Cortex of kidney (tissue), 1 donor: ENCODE measurements around the gene TCF7.

Experiments used
- DNase-seq: peaks from one replicate; lab custom pipeline; 2025; lab: John Stamatoyannopoulos, UW

Gene TCF7

DNA sequence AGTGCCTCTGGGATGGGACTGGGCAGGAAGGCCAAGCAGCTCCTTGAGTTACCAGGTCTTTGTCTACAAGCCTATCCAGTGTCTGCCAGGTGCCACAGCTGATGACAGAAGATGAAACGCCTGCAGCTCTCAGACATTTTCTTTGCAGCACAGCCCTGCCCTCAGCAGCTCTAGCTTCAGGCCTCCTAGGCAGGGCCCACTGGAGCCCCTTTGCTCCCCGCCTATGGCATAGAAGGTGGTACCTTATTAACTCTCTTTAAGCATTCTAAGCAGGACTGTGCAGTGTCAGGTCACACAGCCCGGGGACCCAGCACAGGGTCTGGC is 63.6 kb downstream of the TCF7 start:
- DNase-seq: no peak

DNA sequence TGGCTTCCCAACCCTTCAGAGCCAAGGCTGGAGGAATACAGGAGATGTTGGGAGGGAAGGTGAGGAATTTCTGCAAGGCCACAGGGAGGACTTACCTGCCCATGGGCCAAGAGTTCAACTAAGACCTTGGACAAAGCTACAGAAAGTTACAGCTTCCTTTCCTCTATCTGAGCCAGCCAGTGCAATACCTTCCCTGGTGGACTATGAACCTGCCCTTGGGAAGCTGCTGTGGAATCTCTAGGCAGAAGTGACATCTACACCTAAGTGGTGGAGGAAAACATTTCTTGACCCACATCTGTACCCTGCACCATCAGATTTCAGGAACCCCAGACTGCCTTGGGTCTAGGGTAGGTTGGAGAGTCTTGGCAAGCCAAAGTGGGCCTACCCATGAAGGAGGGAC is 69.0 kb downstream of the TCF7 start:
- no peak for DNase-seq

DNA sequence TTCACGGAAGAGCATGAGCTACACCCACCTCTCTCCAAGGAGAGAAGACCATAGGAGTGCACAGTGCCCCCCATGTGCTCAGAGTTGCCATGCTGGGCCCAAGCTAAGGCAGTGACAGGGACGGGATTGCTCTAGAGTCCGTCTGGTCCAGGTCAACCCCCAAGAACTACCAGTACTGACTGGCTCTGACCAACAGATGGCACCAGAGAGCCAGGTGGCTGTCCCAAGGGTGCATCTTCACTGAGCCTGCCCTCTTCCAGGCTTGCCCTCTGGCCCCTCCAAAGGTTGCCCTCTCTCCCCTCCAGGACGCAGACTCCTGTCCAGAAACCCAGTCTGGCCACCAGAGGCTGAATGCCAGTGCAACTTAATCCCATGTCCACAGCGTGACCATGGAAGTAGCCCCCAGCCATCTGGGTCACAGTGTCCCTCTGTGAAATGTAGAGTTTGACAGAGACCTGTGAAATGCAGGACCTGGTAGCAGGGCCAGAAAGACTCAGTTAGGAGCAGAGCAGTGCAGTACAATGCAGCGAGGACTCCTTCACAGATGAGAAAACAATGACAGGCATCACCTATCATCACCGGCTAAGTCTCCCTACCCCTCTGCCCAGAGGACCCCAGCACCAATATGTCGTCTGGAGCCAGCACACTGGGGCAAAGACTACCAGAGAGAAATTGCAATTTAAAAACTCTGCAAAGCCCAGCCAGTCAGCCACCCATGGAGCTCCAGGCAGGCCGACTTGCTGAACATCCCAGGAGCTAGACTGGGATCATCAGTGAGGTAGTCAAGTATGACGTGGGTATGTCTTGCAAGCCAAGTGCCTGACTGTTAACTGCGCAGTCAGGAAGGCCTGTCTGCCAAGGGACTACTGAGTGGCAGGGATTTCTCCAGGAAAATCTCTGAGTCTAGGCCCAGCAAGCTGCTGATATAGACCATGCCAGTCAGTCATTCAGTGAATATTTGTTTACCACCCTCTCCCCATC is 70.0 kb downstream of the TCF7 start:
- DNase-seq: no peak

DNA sequence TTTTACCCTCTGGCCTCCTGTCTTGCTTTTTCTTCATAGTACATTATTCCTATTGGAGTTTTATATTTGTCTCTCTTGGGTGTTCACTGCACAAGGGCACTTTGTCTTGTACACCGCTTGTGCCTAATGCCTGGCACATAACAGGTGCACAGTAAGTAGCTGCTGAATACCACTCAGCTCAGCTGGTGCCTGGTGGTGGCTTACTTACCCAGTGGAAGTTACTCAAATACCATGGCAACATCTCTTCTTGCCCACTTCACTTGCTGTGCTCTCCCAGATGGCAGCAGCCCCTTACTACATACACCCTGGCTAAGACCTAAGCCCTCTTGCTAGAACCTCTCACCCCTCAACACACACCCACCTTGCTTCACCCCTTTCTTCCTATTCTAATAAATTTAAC is 73.6 kb downstream of the TCF7 start:
- no peak for DNase-seq

DNA sequence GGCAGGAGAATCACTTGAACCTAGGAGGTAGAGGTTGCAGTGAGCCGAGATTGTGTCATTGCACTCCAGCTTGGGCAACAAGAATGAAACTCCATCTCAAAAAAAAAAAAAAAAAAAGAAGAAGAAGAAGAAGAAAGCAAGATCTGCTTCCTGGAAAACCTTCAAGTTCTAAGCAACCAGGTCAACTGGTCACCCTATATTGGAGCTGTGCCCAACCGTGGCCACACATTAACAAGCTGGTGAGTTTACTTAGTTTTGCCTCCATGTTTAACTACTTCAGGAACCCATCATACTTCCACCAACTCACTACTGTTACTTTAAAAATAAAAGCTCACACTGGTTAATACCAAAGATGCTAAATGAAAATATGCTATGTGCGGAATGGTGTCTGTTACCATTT is 74.5 kb downstream of the TCF7 start:
- no peak for DNase-seq

DNA sequence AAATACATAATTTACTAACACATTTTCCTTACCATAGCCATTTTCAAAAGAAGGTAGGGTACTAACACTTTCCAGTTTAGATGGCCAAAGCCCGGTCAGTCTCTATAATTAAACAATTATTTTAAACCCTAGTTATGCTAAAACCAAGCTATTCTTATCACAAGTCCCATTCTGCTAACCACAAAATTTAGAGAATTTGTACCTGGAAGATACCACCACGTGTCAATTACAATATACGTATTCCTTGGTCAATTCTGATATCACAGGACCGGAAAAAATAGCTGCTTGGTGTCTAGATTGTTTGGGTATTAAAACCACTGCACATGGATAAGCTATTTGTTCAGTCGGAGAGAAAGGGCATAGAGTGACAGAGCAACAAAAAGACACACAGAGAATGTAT is 81.2 kb downstream of the TCF7 start:
- no peak for DNase-seq
